HepG2 (cell line): ENCODE results near the gene PCIF1. TPM values are rescaled to one million over a fixed set of nuclear protein-coding genes. Genes with fewer than 3 reads are reported as not detected.

Source experiments
- ATAC-seq: fragments of 200-7000 bp; cut with Tn5 transposase; 3 replicates; pipeline ENCODE4 v1.9.1; 2020; ENCODE audit warnings: mild to moderate bottlenecking, moderate library complexity
- BruUV-seq: library from RNA; stranded (reverse); fragments of 400-500 nt; replicated peaks from 2 replicates; lab custom pipeline; 2021; lab: Mats Ljungman, UMichigan
- CTCF ChIA-PET: fragments of 300-600 bp; formaldehyde crosslinking; extraction: SDS; loops from one replicate; lab custom pipeline; 2021; ENCODE audit warnings: low total read pairs, inconsistent platforms, low intra/inter-chr PET ratio; lab: Yijun Ruan, JAX
- POLR2A ChIA-PET: fragments of 350-600 bp; sonication (Branson Sonifier 250); formaldehyde crosslinking; loops from one replicate; lab custom pipeline; 2020; ENCODE audit warnings: antibody characterized with exemption, inconsistent platforms; lab: Yijun Ruan, JAX
- DNase-seq: peaks from one replicate; pipeline ENCODE4 v3.0.0-alpha.2; 2015; ENCODE audit warnings: low spot score
- FAIRE-seq: peaks from 3 replicates; lab custom pipeline; 2011; peaks lifted over from hg19 to GRCh38; lab: Jason Lieb, UNC
- H2AFZ ChIP-seq: one replicate; pipeline ENCODE4 v1.6.1; 2011; ENCODE audit warnings: low read length, inconsistent platforms
- H3K27ac ChIP-seq: fragments of 300-600 bp; 3 replicates; pipeline ENCODE4 v1.8.0; 2011; ENCODE audit warnings: mixed run types, mild to moderate bottlenecking, mixed read lengths, low read length, inconsistent platforms; ENCODE audit not compliant: insufficient read depth; ENCODE audit errors: extremely low read length
- H3K27me3 ChIP-seq, 2 experiments: fragments of 200-600 bp in 1 of 2; 2 replicates in 1 of 2; 3 replicates in 1 of 2; pipeline versions ENCODE4 v1.6.0 to v1.8.0; 2011; ENCODE audit warnings: low read length in 2 of 2, mild to moderate bottlenecking in 2 of 2, moderate library complexity in 2 of 2, inconsistent platforms in 1 of 2; ENCODE audit not compliant: insufficient read depth in 2 of 2, control insufficient read depth in 1 of 2
- H3K36me3 ChIP-seq, 2 experiments: fragments of 200-600 bp in 1 of 2; replicated peaks in 1 of 2; 2 replicates in 1 of 2; 3 replicates in 1 of 2; pipeline versions ENCODE4 v1.5.1 to v1.8.0; 2011; ENCODE audit warnings: low read length in 2 of 2, inconsistent platforms in 1 of 2; ENCODE audit not compliant: insufficient read depth in 2 of 2, control insufficient read depth in 1 of 2
- H3K4me1 ChIP-seq: 2 replicates; pipeline ENCODE4 v1.5.1; 2012; ENCODE audit warnings: low read length, inconsistent platforms; ENCODE audit not compliant: insufficient read depth
- H3K4me2 ChIP-seq: 2 replicates; pipeline ENCODE4 v1.6.0; 2011; ENCODE audit warnings: low read depth, low read length, inconsistent platforms
- H3K4me3 ChIP-seq, 3 experiments: fragments of 200-600 bp in 1 of 3; sonication (generic), shearing (Covaris generic) in 1 of 3; replicated peaks in 1 of 3; 2 replicates each; pipeline ENCODE4 v1.5.1; 2011 to 2016; ENCODE audit warnings: low read length in 3 of 3, inconsistent platforms in 2 of 3, low read depth in 2 of 3, mild to moderate bottlenecking in 2 of 3, control low read depth in 1 of 3, mixed read lengths in 1 of 3; ENCODE audit not compliant: insufficient read depth in 1 of 3
- H3K79me2 ChIP-seq: one replicate; pipeline ENCODE4 v1.6.1; 2011; ENCODE audit warnings: low read length, inconsistent platforms; ENCODE audit not compliant: insufficient read depth
- H3K9ac ChIP-seq: 2 replicates; pipeline ENCODE4 v1.6.0; 2011; ENCODE audit warnings: mild to moderate bottlenecking, low read depth, low read length, inconsistent platforms; ENCODE audit not compliant: insufficient read depth
- H3K9me3 ChIP-seq: 2 replicates; pipeline ENCODE4 v1.5.1; 2012; ENCODE audit warnings: mild to moderate bottlenecking, low read length
- H4K20me1 ChIP-seq: 2 replicates; pipeline ENCODE4 v1.6.0; 2011; ENCODE audit warnings: inconsistent platforms, mild to moderate bottlenecking, low read length, moderate library complexity; ENCODE audit not compliant: insufficient read depth
- CEBPB ChIP-seq: IDR thresholded peaks from 2 replicates; pipeline ENCODE4 v1.6.1; 2011; ENCODE audit warnings: low read depth, low read length, improper control_type of control experiment, borderline replicate concordance
- CENPX ChIP-seq: sonication (generic); formaldehyde crosslinking; IDR thresholded peaks from 2 replicates; pipeline ENCODE4 v1.9.0; 2021; ENCODE audit warnings: mild to moderate bottlenecking, missing genetic modification reagents, moderate library complexity
- FOSL2 ChIP-seq: sonication (generic); formaldehyde crosslinking; IDR thresholded peaks from 2 replicates; pipeline ENCODE4 v1.4.0; 2020; ENCODE audit warnings: missing genetic modification reagents
- KMT2A ChIP-seq: sonication (generic); formaldehyde crosslinking; IDR thresholded peaks from 2 replicates; pipeline ENCODE4 v1.4.0; 2020; ENCODE audit warnings: missing genetic modification reagents
- NR2F1 ChIP-seq, 2 experiments: fragments of 450-650 bp in 1 of 2; formaldehyde crosslinking in 1 of 2; IDR thresholded peaks; 2 replicates each; pipeline versions ENCODE4 v1.5.0 to v1.6.1; 2016 to 2020; ENCODE audit warnings: mild to moderate bottlenecking in 1 of 2, missing compliant biosample characterization in 1 of 2, missing genetic modification reagents in 1 of 2, moderate library complexity in 1 of 2
- PAF1 ChIP-seq: IDR thresholded peaks from 2 replicates; pipeline ENCODE4 v1.6.1; 2016; ENCODE audit warnings: missing genetic modification reagents, missing compliant biosample characterization
- PTBP1 ChIP-seq: fragments of 200-400 bp; formaldehyde crosslinking; IDR thresholded peaks from 2 replicates; pipeline ENCODE4 v1.6.1; 2018; ENCODE audit warnings: low read length, low read depth; ENCODE audit not compliant: poor library complexity, severe bottlenecking
- ZNF256 ChIP-seq: sonication (generic); formaldehyde crosslinking; conservative IDR thresholded peaks from 2 replicates; pipeline ENCODE4 v1.4.0; 2020; ENCODE audit warnings: missing genetic modification reagents
- ZNF331 ChIP-seq: sonication (generic); formaldehyde crosslinking; IDR thresholded peaks from 2 replicates; pipeline ENCODE4 v1.4.0; 2020; ENCODE audit warnings: missing genetic modification reagents
- WGBS: methylation state at CpG from one replicate; pipeline ENCODE4 v1.1.6; 2017; ENCODE audit warnings: low lambda C conversion rate; 5-methylcytosine and 5-hydroxymethylcytosine counted together
- in situ Hi-C: cut with HindIII; loops from 2 replicates; pipeline ENCODE4 v1.10.0; 2017; ENCODE audit warnings: low pct_unique_long_range_greater_than_20kb; ENCODE audit not compliant: extremely low pct_ligation_motif_present
- intact Hi-C: fragments of 100-400 bp; cut with micrococcal nuclease; formaldehyde crosslinking; loops from one replicate; pipeline ENCODE4 v1.10.0; 2022; ENCODE audit not compliant: unreplicated experiment
- polyA plus RNA-seq, 8 experiments: library from polyadenylated mRNA; depleted of rRNA in 3 of 8; stranded (reverse) in 7 of 8; unstranded in 1 of 8; fragments of >200 nt; fragmentation: Illumina TruSeq in 4 of 8; extraction: Trizol in 4 of 8; gene quantifications; 2 replicates each; pipeline versions ENCODE4 v1.2.1 to v1.2.3, GENCODE V29; 2011 to 2016; ENCODE audit warnings: low read depth in 4 of 8, missing spikeins in 1 of 8, mixed read lengths in 1 of 8; ENCODE audit not compliant: insufficient read depth in 1 of 8
- total RNA-seq, 5 experiments: library from RNA; depleted of rRNA; stranded (reverse); fragments of >200 nt; fragmentation: Illumina TruSeq; extraction: Trizol; gene quantifications; 2 replicates each; pipeline ENCODE4 v1.2.3, GENCODE V29; 2016; ENCODE audit warnings: low read depth in 1 of 5
- TF ChIP-seq, protein P1 (sequence below): sonication (generic); formaldehyde crosslinking; IDR thresholded peaks from 2 replicates; pipeline ENCODE4 v1.4.0; 2020; ENCODE audit warnings: missing genetic modification reagents
- TF ChIP-seq, protein P2 (sequence below): sonication (generic); formaldehyde crosslinking; IDR thresholded peaks from 2 replicates; pipeline ENCODE4 v1.4.0; 2020; ENCODE audit warnings: mild to moderate bottlenecking, missing genetic modification reagents
- TF ChIP-seq, protein P3 (sequence below): sonication (generic); formaldehyde crosslinking; IDR thresholded peaks from 2 replicates; pipeline ENCODE4 v1.4.0; 2020; ENCODE audit warnings: missing genetic modification reagents

Gene PCIF1
- total and polyA plus RNA-seq, 2 of the 13 experiments (the other 11 are each of a cell fraction or from before 2014, with no cell fraction given): 20.9 to 24.4 TPM

GRCh38 chr20:45921337-45922189 lies 12.9 kb upstream of the PCIF1 start (continued):
- TF ChIP-seq FOSL2 (CRISPR knock-in tag) (0 out of 2 replicates have a peak, but pooled peaks have one; percentile 27), CEBPB (peak; percentile 74; the same call in 1 of the 2 replicates)
- TF ChIP-seq, protein P1, sequence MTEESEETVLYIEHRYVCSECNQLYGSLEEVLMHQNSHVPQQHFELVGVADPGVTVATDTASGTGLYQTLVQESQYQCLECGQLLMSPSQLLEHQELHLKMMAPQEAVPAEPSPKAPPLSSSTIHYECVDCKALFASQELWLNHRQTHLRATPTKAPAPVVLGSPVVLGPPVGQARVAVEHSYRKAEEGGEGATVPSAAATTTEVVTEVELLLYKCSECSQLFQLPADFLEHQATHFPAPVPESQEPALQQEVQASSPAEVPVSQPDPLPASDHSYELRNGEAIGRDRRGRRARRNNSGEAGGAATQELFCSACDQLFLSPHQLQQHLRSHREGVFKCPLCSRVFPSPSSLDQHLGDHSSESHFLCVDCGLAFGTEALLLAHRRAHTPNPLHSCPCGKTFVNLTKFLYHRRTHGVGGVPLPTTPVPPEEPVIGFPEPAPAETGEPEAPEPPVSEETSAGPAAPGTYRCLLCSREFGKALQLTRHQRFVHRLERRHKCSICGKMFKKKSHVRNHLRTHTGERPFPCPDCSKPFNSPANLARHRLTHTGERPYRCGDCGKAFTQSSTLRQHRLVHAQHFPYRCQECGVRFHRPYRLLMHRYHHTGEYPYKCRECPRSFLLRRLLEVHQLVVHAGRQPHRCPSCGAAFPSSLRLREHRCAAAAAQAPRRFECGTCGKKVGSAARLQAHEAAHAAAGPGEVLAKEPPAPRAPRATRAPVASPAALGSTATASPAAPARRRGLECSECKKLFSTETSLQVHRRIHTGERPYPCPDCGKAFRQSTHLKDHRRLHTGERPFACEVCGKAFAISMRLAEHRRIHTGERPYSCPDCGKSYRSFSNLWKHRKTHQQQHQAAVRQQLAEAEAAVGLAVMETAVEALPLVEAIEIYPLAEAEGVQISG (CRISPR knock-in tag): peak; percentile 35; the same call in 1 of the 2 replicates
- TF ChIP-seq, all 625 proteins: peak for 88

DNA sequence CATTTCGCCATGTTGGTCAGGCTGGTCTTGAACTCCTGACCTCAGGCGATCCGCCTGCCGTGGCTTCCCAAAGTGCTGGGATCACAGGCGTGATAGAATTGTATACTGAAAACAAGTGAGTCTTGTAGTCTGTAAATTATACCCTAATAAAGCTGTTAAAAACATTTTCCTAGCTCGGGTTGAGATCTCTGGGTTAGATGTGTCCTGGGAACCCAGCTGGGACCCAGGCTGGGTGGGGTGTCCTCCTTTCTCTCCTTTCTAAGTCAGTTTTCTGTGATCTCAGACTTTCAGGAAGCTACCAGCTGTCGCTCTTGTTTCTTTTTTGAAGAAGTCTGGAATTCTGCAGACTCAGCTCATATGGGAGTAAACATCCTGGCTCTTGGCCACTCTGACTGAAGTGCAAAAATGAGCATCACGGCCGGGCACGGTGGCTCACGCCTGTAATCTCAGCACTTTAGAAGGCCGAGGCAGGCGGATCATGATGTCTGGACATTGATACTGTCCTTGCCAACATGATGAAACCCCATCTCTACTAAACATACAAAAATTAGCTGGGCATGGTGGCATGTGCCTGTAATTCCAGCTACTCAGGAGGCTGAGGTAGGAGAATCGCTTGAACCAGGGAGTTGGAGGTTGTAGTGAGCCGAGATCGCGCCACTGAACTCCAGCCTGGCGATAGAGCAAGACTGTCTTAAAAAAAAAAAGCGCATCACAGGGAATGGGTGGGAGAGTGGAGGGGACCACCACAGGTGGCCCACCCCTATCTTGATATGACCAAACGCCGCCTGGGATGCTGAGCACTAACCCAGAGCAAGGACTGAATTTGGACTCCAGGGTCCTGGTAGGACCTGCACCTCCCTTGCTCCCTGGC lies 9.9 kb upstream of the PCIF1 start:
- CTCF ChIA-PET: no interaction called here
- Histone ChIP-seq H3K9me3 (no peaks in the 10 kb centered on the region), H2AFZ (peak overlapping the region; percentile 24), H3K4me3 (peak overlapping the region in 2 of 3 experiments; percentile 20 to 52; a peak in 2 of 6 replicates), H3K27me3 (no peaks in the 10 kb centered on the region; a peak in 1 of 5 replicates), H3K4me2 (peak overlapping the region; percentile 68), H3K27ac (no peak overlapping the region), H3K36me3 (no peaks in the 10 kb centered on the region), H3K79me2 (no peaks in the 10 kb centered on the region), H3K9ac (peak overlapping the region; percentile 23; the same call in 1 of the 2 replicates), H3K4me1 (peaks cover 84% of the 10 kb centered on the region), H4K20me1 (no peaks in the 10 kb centered on the region)
- POLR2A ChIA-PET: interaction anchor here (1.0 to 6.0 kb wide), 13 partner anchors 10 to 98 kb away, joined by 3 to 100 read pairs (median 9); partner anchors contain the start of genes ACOT8, CTSA, NEURL2 and PCIF1
- 25% methylated on average over 21 of the region's 21 CpGs for WGBS
- in situ Hi-C loops: no loop called here
- ATAC-seq: peak; percentile 15
- FAIRE-seq: no peak
- intact Hi-C loops: loop anchor here (2.0 kb wide), 1 partner anchor 16 kb away; no protein-coding TSS in a partner anchor
- no TSS peak for BruUV-seq
- DNase-seq: peak; percentile 66
- TF ChIP-seq PTBP1 (no peak), KMT2A (CRISPR knock-in tag) (no peak), PAF1 (CRISPR knock-in tag) (no peak), NR2F1 (CRISPR knock-in tag; IDR thresholded peaks at IDR 0.05) (no peak), ZNF331 (0 out of 2 replicates have a peak, but pooled peaks have one; percentile 29), CENPX (CRISPR knock-in tag) (no peak), ZNF256 (CRISPR knock-in tag) (no peak)
- TF ChIP-seq, protein P2, sequence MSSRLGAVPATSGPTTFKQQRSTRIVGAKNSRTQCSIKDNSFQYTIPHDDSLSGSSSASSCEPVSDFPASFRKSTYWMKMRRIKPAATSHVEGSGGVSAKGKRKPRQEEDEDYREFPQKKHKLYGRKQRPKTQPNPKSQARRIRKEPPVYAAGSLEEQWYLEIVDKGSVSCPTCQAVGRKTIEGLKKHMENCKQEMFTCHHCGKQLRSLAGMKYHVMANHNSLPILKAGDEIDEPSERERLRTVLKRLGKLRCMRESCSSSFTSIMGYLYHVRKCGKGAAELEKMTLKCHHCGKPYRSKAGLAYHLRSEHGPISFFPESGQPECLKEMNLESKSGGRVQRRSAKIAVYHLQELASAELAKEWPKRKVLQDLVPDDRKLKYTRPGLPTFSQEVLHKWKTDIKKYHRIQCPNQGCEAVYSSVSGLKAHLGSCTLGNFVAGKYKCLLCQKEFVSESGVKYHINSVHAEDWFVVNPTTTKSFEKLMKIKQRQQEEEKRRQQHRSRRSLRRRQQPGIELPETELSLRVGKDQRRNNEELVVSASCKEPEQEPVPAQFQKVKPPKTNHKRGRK: no peak
- TF ChIP-seq, protein P3, sequence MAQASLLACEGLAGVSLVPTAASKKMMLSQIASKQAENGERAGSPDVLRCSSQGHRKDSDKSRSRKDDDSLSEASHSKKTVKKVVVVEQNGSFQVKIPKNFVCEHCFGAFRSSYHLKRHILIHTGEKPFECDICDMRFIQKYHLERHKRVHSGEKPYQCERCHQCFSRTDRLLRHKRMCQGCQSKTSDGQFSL (CRISPR knock-in tag): no peak
